AG10803 (cell line): ENCODE results near the gene DDX1.
"Not testable (repeated sequence)": the region's sequence is repeated elsewhere in the genome, so short reads cannot be mapped to it uniquely, and the experiment has no call there.

Experiments used
- DNase-seq: peaks from one replicate; pipeline ENCODE4 v3.0.0; 2010; ENCODE audit warnings: low read depth
- H3K4me3 ChIP-seq: 2 replicates; pipeline ENCODE4 v1.5.1; 2011; ENCODE audit warnings: mild to moderate bottlenecking, low read length, control low read depth
- TF ChIP-seq, protein P1 (sequence below): conservative IDR thresholded peaks from 2 replicates; pipeline ENCODE4 v1.5.1; 2011; ENCODE audit warnings: mild to moderate bottlenecking, low read length, control low read depth, inconsistent platforms

Gene DDX1

DNA sequence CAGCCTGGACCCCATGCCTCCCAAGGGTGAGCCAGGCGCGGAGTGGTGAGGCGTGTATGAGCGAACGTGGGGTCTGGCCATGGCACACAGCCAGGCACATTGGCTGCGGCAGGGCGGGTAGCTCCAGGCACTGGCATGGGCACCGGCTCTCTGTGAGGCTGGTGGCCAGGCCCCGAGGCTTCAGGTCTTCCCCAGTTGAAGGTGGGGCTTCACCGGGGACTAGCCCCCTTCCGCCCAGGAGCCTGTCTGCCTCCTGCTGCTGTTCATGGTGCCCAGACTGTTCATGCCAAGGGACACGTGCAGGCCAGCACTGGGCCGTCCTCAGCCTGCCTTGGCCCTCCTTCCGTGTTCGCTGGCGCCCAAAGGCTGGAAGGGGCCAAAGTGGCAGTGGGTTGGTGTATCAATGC is 26.8 kb downstream of the DDX1 start:
- TF ChIP-seq, protein P1, sequence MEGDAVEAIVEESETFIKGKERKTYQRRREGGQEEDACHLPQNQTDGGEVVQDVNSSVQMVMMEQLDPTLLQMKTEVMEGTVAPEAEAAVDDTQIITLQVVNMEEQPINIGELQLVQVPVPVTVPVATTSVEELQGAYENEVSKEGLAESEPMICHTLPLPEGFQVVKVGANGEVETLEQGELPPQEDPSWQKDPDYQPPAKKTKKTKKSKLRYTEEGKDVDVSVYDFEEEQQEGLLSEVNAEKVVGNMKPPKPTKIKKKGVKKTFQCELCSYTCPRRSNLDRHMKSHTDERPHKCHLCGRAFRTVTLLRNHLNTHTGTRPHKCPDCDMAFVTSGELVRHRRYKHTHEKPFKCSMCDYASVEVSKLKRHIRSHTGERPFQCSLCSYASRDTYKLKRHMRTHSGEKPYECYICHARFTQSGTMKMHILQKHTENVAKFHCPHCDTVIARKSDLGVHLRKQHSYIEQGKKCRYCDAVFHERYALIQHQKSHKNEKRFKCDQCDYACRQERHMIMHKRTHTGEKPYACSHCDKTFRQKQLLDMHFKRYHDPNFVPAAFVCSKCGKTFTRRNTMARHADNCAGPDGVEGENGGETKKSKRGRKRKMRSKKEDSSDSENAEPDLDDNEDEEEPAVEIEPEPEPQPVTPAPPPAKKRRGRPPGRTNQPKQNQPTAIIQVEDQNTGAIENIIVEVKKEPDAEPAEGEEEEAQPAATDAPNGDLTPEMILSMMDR, result no peak

DNA sequence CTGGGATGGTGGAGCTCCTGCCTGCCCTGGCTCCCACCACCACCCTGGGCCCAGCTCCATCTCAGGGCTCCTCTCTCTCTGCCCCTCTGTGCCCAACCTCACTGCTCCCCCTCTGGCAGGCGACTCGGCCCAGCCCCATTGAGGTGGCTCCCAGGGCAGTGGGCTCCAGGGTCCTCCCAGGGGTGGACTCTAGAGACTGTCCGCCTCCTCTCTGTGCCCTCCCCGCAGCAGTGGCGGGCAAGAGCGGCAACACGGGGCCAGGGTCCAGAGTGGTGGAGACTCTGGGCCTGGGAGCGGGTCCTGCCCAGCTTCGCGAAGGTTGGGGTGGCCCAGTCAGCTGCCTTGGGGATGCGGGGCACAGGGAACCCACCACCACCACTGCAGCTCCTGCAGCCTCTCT is 27.4 kb downstream of the DDX1 start:
- TF ChIP-seq, protein P1, result no peak
- no peak for DNase-seq
- H3K4me3 ChIP-seq, result no peak overlapping the region

More for the DNA sequence above, 26.8 kb downstream of the DDX1 start:
- no peak overlapping the region for H3K4me3 ChIP-seq
- no peak for DNase-seq

DNA sequence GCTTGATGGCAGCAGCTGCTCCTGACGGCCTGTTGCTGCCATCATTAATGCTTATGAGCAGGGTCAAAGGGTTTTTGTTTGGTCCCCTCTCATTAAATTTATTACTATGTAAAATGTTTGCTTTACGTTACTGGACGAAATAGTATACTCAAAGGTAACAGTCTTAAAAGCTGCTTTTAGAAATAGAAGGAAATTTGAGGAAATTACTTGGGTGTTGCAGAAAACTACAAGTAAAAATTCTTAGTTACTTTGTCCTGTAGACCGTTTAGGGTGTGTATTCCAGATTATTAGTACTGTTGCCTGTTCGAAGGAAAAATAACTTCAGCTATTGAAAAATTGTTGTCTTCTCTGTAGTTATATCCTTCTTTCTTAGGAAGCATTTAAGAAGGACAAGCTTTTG is 27.8 kb downstream of the DDX1 start:
- no peak for DNase-seq
- H3K4me3 ChIP-seq, result no peak overlapping the region
- TF ChIP-seq, protein P1, result no peak

DNA sequence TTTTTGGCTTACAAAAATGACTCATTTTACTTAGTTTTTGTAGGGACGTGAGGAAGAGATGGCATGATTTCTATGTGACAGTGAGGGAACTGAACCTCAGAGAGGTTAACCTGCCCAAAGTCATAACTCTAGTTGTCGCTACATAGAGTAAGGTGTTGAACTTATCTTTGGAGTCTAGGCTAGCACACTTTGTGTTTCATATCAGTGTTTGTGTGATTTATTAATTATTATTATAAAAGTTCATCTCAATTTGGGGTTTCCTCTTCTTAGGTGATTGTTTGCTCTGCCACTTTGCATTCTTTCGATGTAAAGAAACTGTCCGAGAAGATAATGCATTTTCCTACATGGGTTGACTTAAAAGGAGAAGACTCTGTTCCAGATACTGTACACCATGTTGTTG is 28.3 kb downstream of the DDX1 start:
- no peak for DNase-seq
- TF ChIP-seq, protein P1, result no peak
- H3K4me3 ChIP-seq, result no peak overlapping the region

DNA sequence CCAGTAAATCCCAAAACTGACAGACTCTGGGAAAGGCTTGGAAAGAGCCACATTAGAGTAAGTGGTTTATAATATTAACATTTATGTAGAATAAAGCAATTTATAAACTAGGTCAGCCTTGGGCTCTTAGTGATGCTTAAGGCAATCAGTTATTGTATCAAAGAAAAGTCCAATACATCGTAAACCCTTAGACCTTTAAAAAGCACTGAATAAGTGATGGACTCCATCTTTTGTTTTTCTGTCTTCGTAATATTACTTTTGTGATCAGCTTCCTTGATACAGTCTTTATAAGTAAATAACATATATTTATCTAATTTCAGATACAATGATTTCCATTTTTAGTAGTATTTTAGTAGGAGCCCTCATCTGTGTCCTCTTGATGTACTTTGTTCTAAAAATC is 28.7 kb downstream of the DDX1 start:
- no peak for DNase-seq
- TF ChIP-seq, protein P1, result no peak
- H3K4me3 ChIP-seq, result no peak overlapping the region

DNA sequence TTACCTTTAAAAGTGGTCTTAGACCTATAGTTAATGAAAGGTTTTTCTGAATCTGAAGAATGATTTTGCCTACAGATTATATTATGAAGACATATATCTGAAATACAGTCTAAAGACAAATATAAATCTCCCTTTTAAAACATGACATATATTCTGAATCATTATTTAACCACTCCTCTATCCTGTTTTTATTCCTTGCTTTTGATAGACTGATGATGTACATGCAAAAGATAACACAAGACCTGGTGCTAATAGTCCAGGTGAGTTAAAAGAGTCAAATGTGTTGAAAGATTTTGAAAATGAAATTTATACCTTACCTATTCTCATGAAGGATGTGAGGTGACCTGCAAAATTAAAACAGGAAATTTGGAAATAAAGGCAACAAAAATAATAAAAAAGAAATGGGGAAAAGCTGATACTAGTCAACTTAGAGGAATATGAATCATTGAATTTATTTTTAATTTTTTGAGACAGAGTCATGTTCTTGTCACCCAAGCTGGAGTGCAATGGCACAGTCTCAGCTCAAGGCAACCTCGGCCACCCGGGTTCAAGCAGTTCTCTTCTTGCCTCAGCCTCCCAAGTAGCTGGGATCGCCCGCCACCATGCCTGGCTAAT is 29.3 kb downstream of the DDX1 start:
- TF ChIP-seq, protein P1, result no peak
- H3K4me3 ChIP-seq, result no peak overlapping the region
- no peak for DNase-seq

DNA sequence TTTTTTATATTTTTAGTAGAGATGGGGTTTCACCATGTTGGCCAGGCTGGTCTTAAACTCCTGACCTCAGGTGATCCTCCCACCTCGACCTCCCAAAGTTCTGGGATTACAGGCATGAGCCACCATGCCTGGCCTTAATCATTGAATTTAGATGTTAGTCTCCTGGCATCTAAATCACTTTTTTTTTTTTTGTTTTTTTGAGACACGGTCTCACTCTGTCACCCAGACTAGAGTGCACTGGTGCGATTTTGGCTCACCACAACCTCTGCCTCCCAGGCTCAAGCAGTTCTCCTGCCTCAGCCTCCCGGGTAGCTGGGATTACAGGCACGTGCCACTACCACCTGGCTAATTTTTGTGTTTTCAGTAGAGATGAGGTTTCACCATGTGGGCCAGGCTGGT is 29.8 kb downstream of the DDX1 start:
- H3K4me3 ChIP-seq, DNase-seq: not testable (repeated sequence)

DNA sequence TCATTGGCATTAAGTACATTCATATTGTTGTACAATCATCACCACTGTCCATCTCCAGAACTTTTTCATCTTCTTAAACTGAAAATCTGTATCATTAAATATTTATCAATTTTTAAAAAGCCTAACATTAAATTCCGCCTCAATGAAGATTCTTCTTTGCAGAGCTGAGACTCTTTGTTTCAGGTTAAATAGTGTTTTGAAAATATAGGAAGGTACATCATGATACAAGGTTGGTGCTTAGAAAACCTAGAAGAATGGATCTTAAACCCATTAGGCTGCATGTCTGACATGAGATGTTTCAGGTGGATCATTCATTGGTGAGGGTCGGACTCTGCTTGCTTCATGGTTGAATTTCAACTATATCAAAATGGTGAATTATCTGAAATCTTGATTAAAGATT is 30.5 kb downstream of the DDX1 start:
- H3K4me3 ChIP-seq, result no peak overlapping the region
- no peak for DNase-seq
- TF ChIP-seq, protein P1, result no peak
